ENCODE measurements around the gene MAP7D3.
"Not testable (repeated sequence)": the region's sequence is repeated elsewhere in the genome, so short reads cannot be mapped to it uniquely, and the experiment has no call there.

MAP7D3 gene

DNA sequence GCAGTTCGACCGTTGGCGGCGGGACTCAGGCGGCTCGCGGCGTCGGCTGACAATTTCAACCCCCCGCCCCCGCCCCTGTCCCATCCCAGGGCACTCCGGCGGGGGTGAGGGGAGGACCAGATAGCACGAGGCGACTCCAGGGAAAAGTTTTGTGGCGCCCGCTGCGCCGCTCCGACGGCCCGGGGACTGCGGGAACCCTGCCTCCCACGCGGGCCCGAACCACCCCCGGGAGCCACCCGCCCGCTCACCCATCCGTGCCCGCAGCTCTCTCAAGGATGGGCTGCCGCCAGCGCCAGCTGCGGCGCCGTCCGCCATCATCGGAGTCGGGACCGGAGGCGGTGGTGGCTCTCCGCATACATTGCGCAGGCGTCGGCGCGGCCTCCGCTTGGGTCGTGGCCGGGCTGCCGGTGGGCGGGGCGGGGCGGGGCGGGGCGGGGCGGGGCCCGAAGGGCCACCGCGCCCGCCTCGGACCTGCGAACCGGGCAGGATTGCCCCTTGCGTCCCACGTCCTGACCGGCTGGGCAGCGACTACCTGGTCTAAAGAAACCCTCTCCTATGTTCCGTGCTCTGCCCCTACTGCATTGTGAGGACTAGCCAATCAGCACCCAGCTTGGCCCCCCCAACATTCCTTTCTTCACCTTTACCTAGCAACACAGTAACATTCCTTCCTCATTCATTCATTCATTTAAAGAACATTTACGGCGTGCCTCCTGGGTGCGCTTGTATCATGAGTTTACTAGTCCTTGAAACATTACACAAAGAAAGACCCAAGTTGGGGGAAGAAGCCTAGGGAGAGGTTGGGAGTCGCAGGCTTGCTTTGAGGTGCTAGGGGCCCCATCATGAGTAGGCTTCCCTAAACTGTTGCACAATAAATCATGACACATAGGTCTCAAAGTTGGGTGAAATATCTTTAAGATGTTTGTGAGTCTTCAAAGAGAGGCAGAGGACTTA, at the start of gene MAP7D3:
TSS of gene MAP7D3 (minus strand) at position 360 of the 951 bp plus-strand sequence. CDS start at position 318, 42 bp downstream.
- peak; percentile 91 for DNase-seq (ENCODE audit: low spot score)
- TF ChIP-seq, protein P1, sequence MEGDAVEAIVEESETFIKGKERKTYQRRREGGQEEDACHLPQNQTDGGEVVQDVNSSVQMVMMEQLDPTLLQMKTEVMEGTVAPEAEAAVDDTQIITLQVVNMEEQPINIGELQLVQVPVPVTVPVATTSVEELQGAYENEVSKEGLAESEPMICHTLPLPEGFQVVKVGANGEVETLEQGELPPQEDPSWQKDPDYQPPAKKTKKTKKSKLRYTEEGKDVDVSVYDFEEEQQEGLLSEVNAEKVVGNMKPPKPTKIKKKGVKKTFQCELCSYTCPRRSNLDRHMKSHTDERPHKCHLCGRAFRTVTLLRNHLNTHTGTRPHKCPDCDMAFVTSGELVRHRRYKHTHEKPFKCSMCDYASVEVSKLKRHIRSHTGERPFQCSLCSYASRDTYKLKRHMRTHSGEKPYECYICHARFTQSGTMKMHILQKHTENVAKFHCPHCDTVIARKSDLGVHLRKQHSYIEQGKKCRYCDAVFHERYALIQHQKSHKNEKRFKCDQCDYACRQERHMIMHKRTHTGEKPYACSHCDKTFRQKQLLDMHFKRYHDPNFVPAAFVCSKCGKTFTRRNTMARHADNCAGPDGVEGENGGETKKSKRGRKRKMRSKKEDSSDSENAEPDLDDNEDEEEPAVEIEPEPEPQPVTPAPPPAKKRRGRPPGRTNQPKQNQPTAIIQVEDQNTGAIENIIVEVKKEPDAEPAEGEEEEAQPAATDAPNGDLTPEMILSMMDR (IDR thresholded peaks at IDR 0.05; ENCODE audit: extremely low read depth, missing control alignments), result no peak

DNA sequence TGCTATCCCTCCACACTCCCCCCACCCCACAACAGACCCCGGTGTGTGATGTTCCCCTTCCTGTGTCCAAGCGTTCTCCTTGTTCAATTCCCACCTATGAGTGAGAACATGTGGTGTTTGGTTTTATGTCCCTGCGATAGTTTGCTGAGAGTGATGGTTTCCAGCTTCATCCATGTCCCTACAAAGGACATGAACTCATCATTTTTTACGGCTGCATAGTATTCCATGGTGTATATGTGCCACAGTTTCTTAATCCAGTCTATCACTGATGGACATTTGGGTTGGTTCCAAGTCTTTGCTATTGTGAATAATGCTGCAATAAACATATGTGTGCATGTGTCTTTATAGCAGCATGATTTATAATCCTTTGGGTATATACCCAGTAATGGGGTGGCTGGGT, 49.5 kb upstream of the MAP7D3 start, which contains the start of gene ADGRG4:
TSS of gene ADGRG4 (plus strand) at position 243 of the 400 bp plus-strand sequence. CDS start 7,815 bp downstream, outside the sequence.
- DNase-seq (ENCODE audit: low spot score), result not testable (repeated sequence)

DNA sequence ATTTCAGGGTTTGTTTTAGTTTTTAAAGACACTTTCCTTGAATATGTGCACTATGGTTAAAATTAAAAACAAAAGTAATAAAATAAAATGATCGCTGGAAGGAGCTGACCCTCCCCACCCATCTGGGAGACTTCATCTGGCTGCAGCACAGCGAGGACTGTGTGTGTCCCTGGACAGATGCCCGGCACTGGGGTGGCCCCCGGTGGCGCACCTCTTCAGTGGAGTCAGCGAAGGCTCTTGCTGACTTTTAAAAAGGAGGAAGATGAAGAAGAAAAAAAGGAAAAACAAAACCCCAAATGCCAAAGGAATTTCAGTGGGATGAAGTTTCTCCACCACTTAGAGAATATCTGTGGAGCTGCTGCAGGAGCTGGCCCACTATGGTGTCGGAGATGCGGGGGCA, 44.2 kb upstream of the MAP7D3 start:
- no peak for DNase-seq (ENCODE audit: low spot score)
- TF ChIP-seq, protein P1 (IDR thresholded peaks at IDR 0.05; ENCODE audit: extremely low read depth, missing control alignments), result no peak

- no peak for DNase-seq (ENCODE audit: low spot score)
- TF ChIP-seq, protein P1 (IDR thresholded peaks at IDR 0.05; ENCODE audit: extremely low read depth, missing control alignments), result no peak
These were observed 41.5 kb upstream of the MAP7D3 start for GRCh38 chrX:136292656-136293055.

GRCh38 chrX:136291824-136292223, 40.6 kb upstream of the MAP7D3 start:
- TF ChIP-seq, protein P1 (IDR thresholded peaks at IDR 0.05; ENCODE audit: extremely low read depth, missing control alignments), result no peak
- no peak for DNase-seq (ENCODE audit: low spot score)

DNA sequence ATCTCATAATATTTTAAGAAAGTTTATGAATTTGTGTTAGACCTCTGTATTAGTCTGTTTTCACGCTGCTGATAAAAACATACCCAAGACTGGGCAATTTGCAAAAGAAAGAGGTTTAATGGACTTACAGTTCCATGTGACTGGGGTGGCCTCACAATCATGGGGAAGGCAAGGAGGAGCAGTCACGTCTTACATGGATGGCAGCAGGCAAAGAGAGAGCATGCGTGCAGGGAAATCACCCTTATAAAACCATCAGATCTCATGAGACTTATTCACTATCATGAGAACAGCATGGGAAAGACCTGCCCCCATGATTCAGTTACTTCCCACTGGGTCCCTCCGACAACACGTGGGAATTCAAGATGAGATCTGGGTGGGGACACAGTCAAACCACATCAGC, 35.2 kb upstream of the MAP7D3 start:
- not testable (repeated sequence) for DNase-seq (ENCODE audit: low spot score)

GRCh38 chrX:136275553-136275952, 24.4 kb upstream of the MAP7D3 start:
- DNase-seq (ENCODE audit: low spot score), result no peak
- TF ChIP-seq, protein P1 (IDR thresholded peaks at IDR 0.05; ENCODE audit: extremely low read depth, missing control alignments), result no peak

DNA sequence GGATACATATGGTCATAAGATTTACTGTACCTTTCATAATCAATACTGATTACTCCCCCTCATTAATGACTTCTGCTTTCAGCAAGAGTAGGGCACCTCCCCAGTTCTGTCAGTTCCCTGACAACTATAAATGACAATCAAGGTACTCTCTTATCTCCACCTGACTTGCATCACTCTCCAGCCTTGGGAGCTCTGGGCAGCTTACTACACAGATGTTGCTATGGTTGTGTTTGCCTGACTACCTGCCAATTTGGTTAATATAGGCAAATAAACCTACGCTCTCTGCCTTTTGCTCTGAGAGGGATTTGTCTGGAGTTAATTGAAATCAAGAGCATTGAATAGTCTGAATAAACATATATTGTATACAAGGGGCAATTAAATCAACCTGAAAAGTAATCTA, 22.8 kb upstream of the MAP7D3 start:
- DNase-seq (ENCODE audit: low spot score), result no peak
- TF ChIP-seq, protein P1 (IDR thresholded peaks at IDR 0.05; ENCODE audit: extremely low read depth, missing control alignments), result no peak
